HepG2 (cell line): Measurements from ENCODE around the gene EXOC6B.
A peak's percentile ranks its signal among the peaks of the same experiment; 100 is the strongest.

ENCODE experiments used
- CTCF ChIP-seq: sonication (generic); formaldehyde crosslinking; IDR thresholded peaks from 2 replicates; pipeline ENCODE4 v1.5.0; 2020; ENCODE audit warnings: mild to moderate bottlenecking, missing genetic modification reagents, moderate library complexity
- ESRRA ChIP-seq: sonication (generic); formaldehyde crosslinking; IDR thresholded peaks from 2 replicates; pipeline ENCODE4 v1.5.1; 2020; ENCODE audit warnings: mild to moderate bottlenecking, low read depth, missing genetic modification reagents
- FOXA1 ChIP-seq, 2 experiments: fragments of 450-650 bp in 1 of 2; sonication (generic) in 1 of 2; formaldehyde crosslinking in 1 of 2; IDR thresholded peaks; 2 replicates each; pipeline versions ENCODE4 v1.4.0 to v1.6.1; 2016 to 2020; ENCODE audit warnings: missing genetic modification reagents in 1 of 2
- FOXO4 ChIP-seq: sonication (generic); formaldehyde crosslinking; conservative IDR thresholded peaks from 2 replicates; pipeline ENCODE4 v1.8.1; 2023; ENCODE audit warnings: missing genetic modification reagents
- JDP2 ChIP-seq: sonication (generic); formaldehyde crosslinking; IDR thresholded peaks from 2 replicates; pipeline ENCODE4 v1.8.1; 2022; ENCODE audit warnings: missing genetic modification reagents, borderline replicate concordance
- JUND ChIP-seq: sonication (generic); formaldehyde crosslinking; IDR thresholded peaks from 2 replicates; pipeline ENCODE4 v1.8.0; 2022; ENCODE audit warnings: mild to moderate bottlenecking, missing genetic modification reagents
- MAFG ChIP-seq: sonication (generic); formaldehyde crosslinking; IDR thresholded peaks from 2 replicates; pipeline ENCODE4 v1.5.1; 2020; ENCODE audit warnings: mild to moderate bottlenecking, missing genetic modification reagents
- MED8 ChIP-seq: sonication (generic); formaldehyde crosslinking; IDR thresholded peaks from 2 replicates; pipeline ENCODE4 v1.8.1; 2023; ENCODE audit warnings: mild to moderate bottlenecking, missing genetic modification reagents; ENCODE audit not compliant: insufficient replicate concordance
- MYC ChIP-seq: sonication (generic); formaldehyde crosslinking; IDR thresholded peaks from 2 replicates; pipeline ENCODE4 v1.9.0; 2021; ENCODE audit warnings: missing genetic modification reagents, borderline replicate concordance
- PBX3 ChIP-seq: sonication (generic); formaldehyde crosslinking; IDR thresholded peaks from 2 replicates; pipeline ENCODE4 v1.8.1; 2023; ENCODE audit warnings: missing genetic modification reagents, inconsistent platforms, borderline replicate concordance
- POLR2A ChIP-seq, 2 experiments: IDR thresholded peaks; 2 replicates each; pipeline ENCODE4 v1.6.1; 2011; ENCODE audit warnings: low read depth in 2 of 2, low read length in 2 of 2, mild to moderate bottlenecking in 1 of 2, moderate library complexity in 1 of 2; ENCODE audit not compliant: insufficient read depth in 1 of 2
- RFX3 ChIP-seq: IDR thresholded peaks from 2 replicates; pipeline ENCODE4 v1.6.1; 2016; ENCODE audit warnings: missing biosample characterization, missing genetic modification reagents
- RFX5 ChIP-seq: IDR thresholded peaks from 2 replicates; pipeline ENCODE4 v1.6.1; 2011; ENCODE audit warnings: low read depth, low read length, improper control_type of control experiment
- TCF12 ChIP-seq, 2 experiments: fragments of 450-650 bp in 1 of 2; sonication (generic) in 1 of 2; formaldehyde crosslinking in 1 of 2; IDR thresholded peaks; 2 replicates each; pipeline versions ENCODE4 v1.6.1 to v1.8.0; 2017 to 2022; ENCODE audit warnings: antibody characterized with exemption in 1 of 2, mild to moderate bottlenecking in 1 of 2, missing genetic modification reagents in 1 of 2, moderate library complexity in 1 of 2

DNA sequence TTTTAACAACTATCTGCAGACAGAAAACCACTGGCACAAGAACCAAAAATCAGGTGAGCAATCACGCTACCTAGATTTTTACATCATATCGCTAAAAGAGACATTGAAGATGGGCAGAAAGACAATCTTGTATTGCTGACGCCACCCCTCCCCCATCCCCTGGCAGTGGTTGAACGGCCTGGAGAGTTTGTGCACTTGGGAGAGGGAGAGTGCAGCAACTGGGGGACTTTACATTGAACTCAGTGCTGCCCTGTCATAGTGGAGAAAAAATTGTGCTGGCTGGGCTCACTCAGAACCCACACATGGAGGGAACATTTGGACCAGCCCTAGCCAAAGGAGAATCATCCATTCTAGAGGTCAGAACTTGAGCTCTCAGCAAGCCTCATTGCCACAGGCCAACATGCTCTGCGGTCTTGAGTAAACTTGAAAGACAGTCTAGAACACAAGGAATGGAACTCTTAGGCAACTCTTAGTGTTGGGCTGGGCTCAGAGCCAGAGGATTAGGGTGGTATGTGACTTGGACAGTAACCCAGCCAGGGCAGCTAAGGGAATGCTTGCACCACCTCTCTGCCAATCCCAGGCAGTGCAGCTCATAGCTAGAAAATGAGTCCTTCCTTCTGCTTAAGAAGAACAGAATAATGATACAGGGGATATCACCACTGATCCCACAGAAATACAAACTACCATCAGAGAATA lies 458.2 kb downstream of the EXOC6B start:
- TF ChIP-seq ESRRA (CRISPR knock-in tag): no peak
- no peak for TF ChIP-seq JDP2 (CRISPR knock-in tag)
- no peak for TF ChIP-seq POLR2A (IDR thresholded peaks at IDR 0.05; ENCODE audit: insufficient read depth in 1 of 2, low read depth in 2 of 2, low read length in 2 of 2)
- no peak for TF ChIP-seq FOXO4 (CRISPR knock-in tag)
- TF ChIP-seq MYC (CRISPR knock-in tag): no peak
- TF ChIP-seq CTCF (CRISPR knock-in tag): 0 out of 2 replicates have a peak, but pooled peaks have one; percentile 38
- no peak for TF ChIP-seq JUND
- TF ChIP-seq MAFG: no peak
- no peak for TF ChIP-seq MED8 (CRISPR knock-in tag)
- no peak for TF ChIP-seq TCF12 (IDR thresholded peaks at IDR 0.05)
- TF ChIP-seq TCF12 (CRISPR knock-in tag; IDR thresholded peaks at IDR 0.05): no peak
- TF ChIP-seq RFX5: no peak
- TF ChIP-seq RFX3 (CRISPR knock-in tag): no peak
- no peak for TF ChIP-seq FOXA1 (IDR thresholded peaks at IDR 0.05)
- TF ChIP-seq FOXA1 (CRISPR knock-in tag; IDR thresholded peaks at IDR 0.05): peak; percentile 51; the same call in 1 of the 2 replicates
- TF ChIP-seq PBX3: no peak
